ENCODE measurements around the gene SREBF2.

GRCh38 chr22:41935509-41935908 lies 102.6 kb downstream of the SREBF2 start:
- TF ChIP-seq POLR2AphosphoS5 (IDR thresholded peaks at IDR 0.05; ENCODE audit: low read depth, low read length) (no peak), TAF1 (IDR thresholded peaks at IDR 0.05; ENCODE audit: borderline replicate concordance, low read depth, low read length) (no peak)

Data from GM12892 (cell line).